Right cardiac atrium (tissue), 5 donors: ENCODE measurements around the gene HS6ST1. TPM values are rescaled to one million over a fixed set of nuclear protein-coding genes. Genes with fewer than 3 reads are reported as not detected.

ENCODE experiments used
- ATAC-seq, 2 donors: fragments of 200-7000 bp; cut with Tn5 transposase; one replicate each; pipeline versions ENCODE4 v1.8.0 to v1.9.1; 2020; ENCODE audit warnings: moderate library complexity in 2 of 2, mild to moderate bottlenecking in 1 of 2
- DNase-seq, 3 donors: peaks; one replicate each; pipeline ENCODE4 v3.0.0-alpha.2; 2020
- H3K27ac ChIP-seq: one replicate; pipeline ENCODE4 v1.5.1; 2013; ENCODE audit warnings: mild to moderate bottlenecking, low read length, control low read depth, moderate library complexity
- H3K27me3 ChIP-seq: one replicate; pipeline ENCODE4 v1.6.1; 2013; ENCODE audit not compliant: control insufficient read depth, insufficient read depth
- H3K4me1 ChIP-seq: one replicate; pipeline ENCODE4 v1.6.1; 2013; ENCODE audit warnings: low read length; ENCODE audit not compliant: control insufficient read depth, insufficient read depth
- H3K4me3 ChIP-seq: one replicate; pipeline ENCODE4 v1.5.1; 2013; ENCODE audit warnings: low read length, control low read depth
- H3K9me3 ChIP-seq: one replicate; pipeline ENCODE4 v1.6.1; 2013; ENCODE audit warnings: low read length; ENCODE audit not compliant: control insufficient read depth
- WGBS: extraction: QIAGEN DNeasy Blood & Tissue Kit; methylation state at CpG from one replicate; pipeline ENCODE4 v1.1.7; 2013; 5-methylcytosine and 5-hydroxymethylcytosine counted together
- intact Hi-C, 4 donors: fragments of 100-400 bp; cut with DNase I; formaldehyde crosslinking; loops; one replicate each; pipeline versions ENCODE4 v1.11.0 to v1.14.0; 2022 to 2023
- polyA plus RNA-seq: library from polyadenylated mRNA; stranded (reverse); fragments of 200-250 nt; gene quantifications from one replicate; pipeline ENCODE4 v1.2.3, GENCODE V29; 2013
- total RNA-seq, 4 donors: library from RNA; stranded (reverse); fragmentation: NEBNext Ultra II Directional; extraction: Animal tissue kit (Norgen Biotek cat#: 25700); gene quantifications; one replicate each; pipeline ENCODE4 v1.2.1, GENCODE V29; 2021
- donor health status: healthy with polysubstance abuse.
- donor health status: DM: no; HTN: yes; CAD: no.
- donor health status: DM: no; HTN: no; CAD: no.
- donor health status: DM: no; HTN: yes; CAD: no; lungs with severe emphysema.
- donor health status: DM: yes; HTN: yes; CAD: no.

The HS6ST1 gene
- total and polyA plus RNA-seq, 5 donors: 13.3 to 28.4 (median 19.8) TPM

- no peaks in the 10 kb centered on the region for H3K27me3 ChIP-seq
- intact Hi-C loops: no loop called here
- H3K9me3 ChIP-seq: no peaks in the 10 kb centered on the region
- H3K27ac ChIP-seq: no peak overlapping the region
- ATAC-seq (no peak), DNase-seq (no peak)
- H3K4me3 ChIP-seq: no peak overlapping the region
- WGBS: 71% methylated on average over 8 of the region's 8 CpGs
- H3K4me1 ChIP-seq: no peaks in the 10 kb centered on the region
Observed at GRCh38 chr2:128219891-128220290, 98.8 kb downstream of the HS6ST1 start.

GRCh38 chr2:128217671-128218070 is 101.0 kb downstream of the HS6ST1 start:
- 57% methylated on average over 4 of the region's 4 CpGs for WGBS
- H3K9me3 ChIP-seq: no peaks in the 10 kb centered on the region

GRCh38 chr2:128215897-128216642 is 102.6 kb downstream of the HS6ST1 start:
- no peak overlapping the region for H3K27ac ChIP-seq
- no peak overlapping the region for H3K4me3 ChIP-seq
- H3K9me3 ChIP-seq: no peaks in the 10 kb centered on the region
- DNase-seq (no peak), ATAC-seq (no peak)
- 90% methylated on average over 10 of the region's 10 CpGs for WGBS
- intact Hi-C loops: no loop called here
- no peaks in the 10 kb centered on the region for H3K4me1 ChIP-seq
- no peaks in the 10 kb centered on the region for H3K27me3 ChIP-seq

More at GRCh38 chr2:128217671-128218070, 101.0 kb downstream of the HS6ST1 start:
- ATAC-seq (no peak), DNase-seq (no peak)
- intact Hi-C loops: no loop called here
- Histone ChIP-seq H3K27me3 (no peaks in the 10 kb centered on the region), H3K4me3 (no peak overlapping the region), H3K4me1 (no peaks in the 10 kb centered on the region), H3K27ac (no peak overlapping the region)

Other genes with a start within 250 kb of the HS6ST1 start
- 10 to 100 TPM; 25.0 to 35.7 (median 34.7) TPM for gene UGGT1, start 227.7 kb downstream of the HS6ST1 start, total RNA-seq
- 9.1 TPM for gene UGGT1, start 227.7 kb downstream of the HS6ST1 start, polyA plus RNA-seq